NCI-H1417 treated with DMSO at 0.1 percent for 48 hours (cell line): ENCODE data around the gene ZCRB1.

ENCODE experiments used
- DNase-seq: peaks from one replicate; lab custom pipeline; 2025; lab: John Stamatoyannopoulos, UW

ZCRB1 gene

GRCh38 chr12:42277396-42278127 is 48.3 kb downstream of the ZCRB1 start:
- no peak for DNase-seq

DNA sequence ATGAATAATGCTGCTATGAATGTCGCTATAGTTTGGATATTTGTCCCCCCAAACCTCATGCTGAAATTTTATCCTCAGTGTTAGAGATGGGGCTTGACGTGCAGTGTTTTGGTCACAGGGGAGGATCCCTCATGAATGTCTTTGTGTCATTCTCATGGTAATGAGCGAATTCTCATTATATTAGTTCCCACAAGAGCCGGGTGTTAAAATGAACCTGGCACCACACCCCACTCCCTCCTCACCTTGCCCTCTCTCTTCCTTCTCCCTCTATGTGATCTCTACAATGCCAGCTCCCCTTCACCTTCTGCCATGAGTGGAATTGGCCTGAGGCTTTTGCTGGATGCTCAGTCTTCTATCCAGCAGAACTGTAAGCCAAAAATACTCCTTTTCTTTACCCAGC is 50.4 kb downstream of the ZCRB1 start:
- no peak for DNase-seq

GRCh38 chr12:42273706-42274105 is 52.2 kb downstream of the ZCRB1 start:
- DNase-seq, result no peak

- no peak for DNase-seq
Measured at GRCh38 chr12:42270596-42270995, 55.3 kb downstream of the ZCRB1 start.

DNA sequence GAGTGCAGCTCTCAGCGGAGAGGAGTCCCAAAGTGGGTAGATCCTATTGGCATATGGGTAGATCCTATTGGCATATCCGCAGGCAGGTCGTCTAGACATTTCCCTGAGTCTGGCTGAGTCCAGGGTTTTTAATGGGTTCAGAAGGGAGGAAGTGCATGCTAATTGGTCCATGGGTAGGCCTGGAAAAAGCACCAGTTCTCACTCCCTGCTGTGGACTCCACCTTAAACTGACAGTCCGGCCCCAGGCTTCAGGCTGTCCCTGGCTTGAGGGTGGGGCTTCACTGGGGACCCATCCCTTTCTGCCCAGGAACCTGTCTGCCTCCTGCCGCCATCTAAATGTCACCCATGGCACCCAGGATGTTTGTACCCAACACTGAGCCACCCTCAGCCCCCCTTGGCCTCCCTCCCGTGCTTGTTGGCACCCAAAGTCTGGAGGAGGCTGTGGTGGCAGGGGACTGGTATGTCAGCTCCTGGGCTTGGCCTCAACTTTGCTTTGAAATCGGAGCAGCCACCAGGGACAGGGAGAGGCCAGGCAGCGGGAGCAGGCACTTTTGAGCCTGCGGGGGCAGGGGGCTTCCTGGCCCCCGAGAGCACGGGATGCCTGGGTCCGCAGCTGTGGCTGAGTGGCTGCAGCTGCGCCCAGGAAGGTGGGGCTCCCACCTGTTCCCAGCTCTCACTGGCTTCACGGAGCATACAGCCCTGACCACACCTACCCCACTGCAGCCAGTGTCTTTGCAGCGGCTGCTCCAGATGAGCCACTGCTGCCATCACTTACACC is 58.3 kb downstream of the ZCRB1 start:
- no peak for DNase-seq

GRCh38 chr12:42266579-42267230 is 59.2 kb downstream of the ZCRB1 start:
- no peak for DNase-seq

- no peak for DNase-seq
Measured at GRCh38 chr12:42262271-42262670, 63.6 kb downstream of the ZCRB1 start.
